ENCODE measurements around the gene TRIM8.

TRIM8 gene

GRCh38 chr10:102644066-102644645, at the start of gene TRIM8:
TRIM8 (plus strand) TSS chr10:102644479; CDS start chr10:102644618, 139 bp downstream.
- DNase-seq = peak; percentile 55

- DNase-seq = no peak
These were observed 49.0 kb upstream of the TRIM8 start for GRCh38 chr10:102595293-102595692.

- DNase-seq = no peak
These were observed 48.4 kb upstream of the TRIM8 start for GRCh38 chr10:102595897-102596296.

- peak; percentile 27 for DNase-seq
These were observed 47.7 kb upstream of the TRIM8 start for GRCh38 chr10:102596506-102596971.

- no peak for DNase-seq
These were observed 46.9 kb upstream of the TRIM8 start for GRCh38 chr10:102597131-102597991.

GRCh38 chr10:102598243-102598642, 46.0 kb upstream of the TRIM8 start:
- DNase-seq = no peak

GRCh38 chr10:102599565-102600327, 44.5 kb upstream of the TRIM8 start:
- DNase-seq = no peak

- no peak for DNase-seq
These were observed 43.5 kb upstream of the TRIM8 start for GRCh38 chr10:102600816-102601215.

GRCh38 chr10:102601639-102602038, 42.6 kb upstream of the TRIM8 start:
- no peak for DNase-seq

- DNase-seq = no peak
These were observed 41.8 kb upstream of the TRIM8 start for GRCh38 chr10:102602272-102603045.

- DNase-seq = no peak
These were observed 40.3 kb upstream of the TRIM8 start for GRCh38 chr10:102603946-102604345.

GRCh38 chr10:102604439-102604841, 39.8 kb upstream of the TRIM8 start:
- no peak for DNase-seq

GRCh38 chr10:102605712-102606111, 38.6 kb upstream of the TRIM8 start:
- no peak for DNase-seq

- peak; percentile 8 for DNase-seq
These were observed 35.8 kb upstream of the TRIM8 start for GRCh38 chr10:102608487-102608886.

- peak; percentile 34 for DNase-seq
These were observed 33.8 kb upstream of the TRIM8 start for GRCh38 chr10:102610441-102610887.

- no peak for DNase-seq
These were observed 32.7 kb upstream of the TRIM8 start for GRCh38 chr10:102611514-102612087.

- peak; percentile 62 for DNase-seq
These were observed 31.4 kb upstream of the TRIM8 start for GRCh38 chr10:102612964-102613275.

- peak; percentile 15 for DNase-seq
These were observed 31.0 kb upstream of the TRIM8 start for GRCh38 chr10:102613286-102613685.

- no peak for DNase-seq
These were observed 30.5 kb upstream of the TRIM8 start for GRCh38 chr10:102613785-102614184.

- DNase-seq = no peak
These were observed 29.4 kb upstream of the TRIM8 start for GRCh38 chr10:102614888-102615287.

GRCh38 chr10:102615361-102615760, 28.9 kb upstream of the TRIM8 start:
- peak; percentile 27 for DNase-seq

GRCh38 chr10:102616066-102616770, 28.1 kb upstream of the TRIM8 start:
- DNase-seq = no peak
